Transverse colon (tissue), 4 donors: ENCODE measurements around the gene NTN5. TPM values are rescaled to one million over a fixed set of nuclear protein-coding genes. Genes with fewer than 3 reads are reported as not detected.
A peak's percentile ranks its signal among the peaks of the same experiment; 100 is the strongest.

Experiments used
- DNase-seq: peaks from one replicate; pipeline ENCODE4 v3.0.0-alpha.2; 2019
- H3K27ac ChIP-seq, 4 donors: fragments of 200-600 bp; sonication (generic); 2 replicates each; pipeline ENCODE4 v1.5.1; 2016 to 2018; ENCODE audit warnings: inconsistent platforms in 4 of 4
- H3K27me3 ChIP-seq: fragments of 200-600 bp; sonication (generic); 2 replicates; pipeline ENCODE4 v1.5.1; 2017; ENCODE audit warnings: inconsistent platforms
- H3K36me3 ChIP-seq, 4 donors: fragments of 200-600 bp; sonication (generic); 2 replicates each; pipeline ENCODE4 v1.5.1; 2017 to 2019; ENCODE audit warnings: inconsistent platforms in 4 of 4
- H3K4me1 ChIP-seq, 4 donors: fragments of 200-600 bp; sonication (generic); 2 replicates each; pipeline ENCODE4 v1.5.1; 2017 to 2020; ENCODE audit warnings: inconsistent platforms in 4 of 4
- H3K4me3 ChIP-seq, 4 donors: fragments of 200-600 bp; sonication (generic); 1 replicate in 1 of 4; 2 replicates in 3 of 4; pipeline versions ENCODE4 v1.5.1 to v1.6.1; 2017 to 2019; ENCODE audit warnings: inconsistent platforms in 4 of 4
- H3K9me3 ChIP-seq, 2 donors: fragments of 200-600 bp; sonication (generic); 2 replicates each; pipeline ENCODE4 v1.5.1; 2017 to 2019; ENCODE audit warnings: inconsistent platforms in 2 of 2
- CTCF ChIP-seq, 5 experiments: fragments of 200-600 bp in 3 of 5; fragments of 450-650 bp in 2 of 5; sonication (generic) in 3 of 5; IDR thresholded peaks; 1 replicate in 2 of 5; 2 replicates in 3 of 5; pipeline ENCODE4 v1.5.1; 2016 to 2017; ENCODE audit warnings: antibody characterized with exemption in 5 of 5, inconsistent platforms in 3 of 5, mild to moderate bottlenecking in 2 of 5, moderate library complexity in 1 of 5
- EP300 ChIP-seq: sonication (generic); formaldehyde crosslinking; IDR thresholded peaks from one replicate; pipeline ENCODE4 v1.6.1; 2017; ENCODE audit warnings: antibody characterized with exemption, low read depth
- POLR2A ChIP-seq: fragments of 450-650 bp; IDR thresholded peaks from one replicate; pipeline ENCODE4 v1.6.1; 2016; ENCODE audit warnings: antibody characterized with exemption, mild to moderate bottlenecking, moderate library complexity
- POLR2AphosphoS5 ChIP-seq, 3 donors: sonication (generic); formaldehyde crosslinking; IDR thresholded peaks; one replicate each; pipeline ENCODE4 v1.6.1; 2016; ENCODE audit warnings: antibody characterized with exemption in 3 of 3
- WGBS, 2 donors: methylation state at CpG; one replicate each; pipeline ENCODE4 v1.1.5; 2018; ENCODE audit warnings: low coverage in 1 of 2; 5-methylcytosine and 5-hydroxymethylcytosine counted together
- in situ Hi-C, 4 donors: fragments of 200-750 bp; cut with MboI; loops; one replicate each; pipeline versions ENCODE4 v1.15.0 to v1.15.1; 2017; ENCODE audit warnings: low sequenced_read_pairs in 3 of 4, low pct_ligation_motif_present in 1 of 4, low pct_unique_long_range_greater_than_20kb in 1 of 4
- intact Hi-C: fragments of 100-400 bp; cut with DNase I; formaldehyde crosslinking; loops from one replicate; pipeline ENCODE4 v1.15.1; 2023; ENCODE audit warnings: low total_unique reads
- total RNA-seq, 4 donors: library from RNA; depleted of rRNA; stranded (reverse); fragments of >200 nt; gene quantifications; one replicate each; pipeline ENCODE4 v1.1.0, GENCODE V29; 2016

NTN5 gene
- total RNA-seq, 4 donors from 2014 or later: 0.41 to 1.1 TPM; not detected in 2

DNA sequence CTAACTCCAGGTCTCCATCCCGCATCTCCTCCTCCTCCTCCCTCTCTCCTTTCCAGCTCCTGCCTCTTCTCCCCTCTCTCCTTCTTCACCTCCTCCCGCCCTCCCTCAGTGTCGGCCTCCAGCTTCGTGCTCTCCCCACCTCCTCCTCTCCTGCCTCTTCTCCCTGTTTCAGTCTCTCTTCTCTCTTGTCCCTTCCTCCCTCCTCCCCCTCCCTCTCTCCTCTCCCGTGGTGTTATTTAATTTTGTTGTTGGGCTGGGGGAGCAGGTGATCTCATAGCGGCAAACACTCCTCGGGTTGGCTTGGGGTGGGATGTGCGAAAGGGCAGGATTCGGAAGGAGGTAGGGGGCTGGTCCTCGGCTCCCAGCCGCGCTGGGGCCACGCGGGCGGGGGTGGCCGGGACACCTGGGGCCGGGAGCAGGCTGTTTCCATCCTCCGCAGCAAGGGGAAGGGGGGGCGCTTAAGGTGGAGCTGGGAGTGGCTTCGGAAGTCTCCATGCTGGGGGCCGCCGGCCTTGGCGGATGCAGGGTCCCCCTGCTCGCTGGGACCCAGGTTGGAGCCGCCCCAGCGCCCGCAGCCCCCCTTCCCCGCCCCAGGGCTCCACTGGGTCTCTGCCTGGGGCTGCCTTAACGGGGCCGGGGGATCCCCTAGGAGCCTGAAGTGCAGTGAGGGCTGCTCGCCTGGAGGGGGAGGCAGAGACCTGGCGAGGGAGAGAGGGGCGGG, 26.7 kb downstream of the NTN5 start, which contains the start of gene CA11:
Gene CA11 (minus strand): TSS at position 187 of the 721 bp plus-strand sequence. CDS start 555 bp downstream, outside the sequence.
- peak within 1 kb of the TSS; percentile 34 to 54 (median 45) for H3K4me3 ChIP-seq
- WGBS, 2 donors: 0 to 1% methylated on average over 2 to 23 of the region's 33 CpGs

DNA sequence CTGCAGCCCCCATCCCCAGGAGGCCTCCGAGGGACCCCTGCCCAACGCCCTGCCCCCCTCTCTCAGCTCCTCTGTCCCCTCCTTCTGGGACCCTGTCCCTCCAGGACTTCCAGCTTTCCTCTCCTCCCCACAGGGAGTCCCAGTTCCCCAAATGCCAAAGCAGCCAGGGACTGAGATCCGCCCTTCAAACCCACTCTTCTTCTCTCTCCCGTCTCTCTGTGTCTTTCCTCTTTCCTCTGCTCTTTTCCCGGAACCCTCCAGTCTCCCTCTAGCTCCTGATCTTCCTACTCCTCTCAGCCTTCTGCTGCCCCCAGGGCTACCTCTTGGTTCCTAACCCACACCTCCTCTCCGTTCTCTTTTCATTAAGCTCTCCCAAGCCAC, 27.2 kb downstream of the NTN5 start:
- H3K27ac ChIP-seq: peak overlapping the region; percentile 81 to 90 (median 84)
- no peaks in the 10 kb centered on the region for H3K9me3 ChIP-seq
- no peaks in the 10 kb centered on the region for H3K27me3 ChIP-seq
- no peak for DNase-seq
- WGBS, 2 donors: 0 to 4% methylated on average over 4 to 6 of the region's 6 CpGs
- peak overlapping the region; percentile 30 to 54 (median 45) for H3K4me3 ChIP-seq
- peaks cover 8 to 27% (median 13%) of the 10 kb centered on the region in 4 donors for H3K4me1 ChIP-seq
- no peaks in the 10 kb centered on the region for H3K36me3 ChIP-seq
- intact Hi-C loops (loop anchor here (5.0 kb wide), 1 partner anchor 92 kb away; no protein-coding TSS in a partner anchor), in situ Hi-C loops (loop anchor here in 1 of 4 donors (10.0 kb wide), 1 partner anchor 99 kb away; the partner anchor contains the start of genes IZUMO1 and RASIP1)
- TF ChIP-seq CTCF (IDR thresholded peaks at IDR 0.05) (no peak), POLR2AphosphoS5 (IDR thresholded peaks at IDR 0.05) (no peak), POLR2A (no peak), EP300 (no peak)

More for the DNA sequence above, 26.7 kb downstream of the NTN5 start, which contains the start of gene CA11:
- no peaks in the 10 kb centered on the region for H3K9me3 ChIP-seq
- no peak for TF ChIP-seq EP300
- TF ChIP-seq CTCF (IDR thresholded peaks at IDR 0.05): peak; percentile 87 to 94 (median 90)
- peak in 1 of 3 donors; percentile 33 for TF ChIP-seq POLR2AphosphoS5 (IDR thresholded peaks at IDR 0.05)
- TF ChIP-seq POLR2A: peak; percentile 32
- no peaks in the 10 kb centered on the region for H3K36me3 ChIP-seq
- H3K27ac ChIP-seq: peak within 1 kb of the TSS; percentile 81 to 90 (median 84)
- H3K4me1 ChIP-seq: peaks cover 8 to 27% (median 13%) of the 10 kb centered on the region in 4 donors
- in situ Hi-C loops (loop anchor here in 1 of 4 donors (10.0 kb wide), 1 partner anchor 99 kb away; the partner anchor contains the start of genes IZUMO1 and RASIP1), intact Hi-C loops (loop anchor here (5.0 kb wide), 1 partner anchor 91 kb away; no protein-coding TSS in a partner anchor)
- DNase-seq: peak; percentile 92
- H3K27me3 ChIP-seq: no peaks in the 10 kb centered on the region

GRCh38 chr19:48644839-48645619, 27.8 kb downstream of the NTN5 start:
- Histone ChIP-seq H3K9me3 (no peaks in the 10 kb centered on the region), H3K36me3 (no peaks in the 10 kb centered on the region), H3K4me3 (peak overlapping the region; percentile 30 to 54 (median 45)), H3K27ac (peak overlapping the region; percentile 81 to 90 (median 84)), H3K27me3 (no peaks in the 10 kb centered on the region), H3K4me1 (peaks cover 8 to 27% (median 13%) of the 10 kb centered on the region in 4 donors)
- in situ Hi-C loops (loop anchor here in 1 of 4 donors (10.0 kb wide), 1 partner anchor 100 kb away; the partner anchor contains the start of genes IZUMO1 and RASIP1), intact Hi-C loops (loop anchor here (5.0 kb wide), 1 partner anchor 92 kb away; no protein-coding TSS in a partner anchor)
- peak; percentile 78 for DNase-seq
- TF ChIP-seq CTCF (IDR thresholded peaks at IDR 0.05): no peak
- TF ChIP-seq POLR2AphosphoS5 (IDR thresholded peaks at IDR 0.05): no peak
- no peak for TF ChIP-seq EP300
- TF ChIP-seq POLR2A: no peak
- WGBS, 2 donors: 3% methylated on average over 25 of the region's 25 CpGs; no CpG with 5 or more reads in 1 of the 2 donors
